Measurements from ENCODE around the gene GRID2. TPM values are rescaled to one million over a fixed set of nuclear protein-coding genes. Genes with fewer than 3 reads are reported as not detected.

The GRID2 gene
- total and polyA plus RNA-seq, 2 of the 4 experiments (the other 2 are of a cell fraction) = under 0.01 TPM; not detected in 1

DNA sequence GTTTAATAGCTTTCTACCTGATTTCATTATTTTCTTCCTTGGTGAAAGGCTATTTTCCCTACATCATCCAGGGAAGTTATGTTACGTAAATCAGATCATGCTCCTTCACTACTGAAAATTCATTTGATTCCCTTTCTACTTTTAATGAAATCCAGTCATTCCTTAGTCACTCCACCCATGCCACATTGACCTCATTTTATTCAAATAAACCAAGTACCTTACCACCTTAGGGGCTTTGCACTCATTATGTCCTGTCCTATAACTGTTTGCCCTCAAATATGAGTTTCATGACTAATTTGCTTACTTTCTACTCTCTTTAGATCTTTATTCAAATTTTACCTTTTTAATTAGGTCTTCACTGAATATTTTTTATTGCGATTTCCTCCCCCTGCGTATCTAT is 374.0 kb downstream of the GRID2 start:
- Histone ChIP-seq H2AK9ac (replicated peaks; ENCODE audit: low read depth, low read length, poor library complexity) (no peak overlapping the region), H3K4ac (ENCODE audit: low read depth, low read length) (no peak overlapping the region), H3K9me1 (ENCODE audit: insufficient read depth, low read length) (no peaks in the 10 kb centered on the region), H3K4me2 (ENCODE audit: low read depth, low read length) (no peak overlapping the region), H3K56ac (ENCODE audit: extremely low read depth, insufficient read depth, low read length) (no peak overlapping the region), H3K14ac (replicated peaks; ENCODE audit: low read depth, low read length) (no peak overlapping the region), H2BK5ac (ENCODE audit: low read depth, low read length, poor library complexity, severe bottlenecking) (no peak overlapping the region), H2BK15ac (ENCODE audit: low read depth, low read length) (no peak overlapping the region), H3K79me1 (ENCODE audit: low read depth in 1 of 2, low read length in 2 of 2) (no peaks in the 10 kb centered on the region), H3K4me3 (ENCODE audit: insufficient read depth, low read depth, low read length) (no peak overlapping the region), H3K27ac (ENCODE audit: insufficient read depth, low read length) (no peak overlapping the region), H3K23ac (ENCODE audit: low read depth, low read length) (no peak overlapping the region), H3K4me1 (ENCODE audit: control insufficient read depth, insufficient read depth, low read length) (no peaks in the 10 kb centered on the region), H3K18ac (ENCODE audit: low read depth, low read length) (no peak overlapping the region), H2AFZ (replicated peaks; ENCODE audit: low read length, poor library complexity) (no peak overlapping the region), H4K20me1 (ENCODE audit: insufficient read depth, low read length) (no peaks in the 10 kb centered on the region), H2BK20ac (ENCODE audit: low read depth, low read length) (no peak overlapping the region), H3K27me3 (ENCODE audit: control insufficient read depth, insufficient read depth, low read length) (no peaks in the 10 kb centered on the region), H4K91ac (ENCODE audit: insufficient read depth, low read depth, low read length) (no peak overlapping the region), H3K9ac (ENCODE audit: low read depth, low read length) (no peak overlapping the region), H4K8ac (ENCODE audit: low read depth in 2 of 2, low read length in 2 of 2) (no peak overlapping the region), H3K36me3 (ENCODE audit: control insufficient read depth, insufficient read depth, low read length) (no peaks in the 10 kb centered on the region), H3K9me3 (ENCODE audit: control insufficient read depth, insufficient read depth, low read length) (no peaks in the 10 kb centered on the region), H2AK5ac (ENCODE audit: low read depth, low read length) (no peak overlapping the region), H2BK120ac (ENCODE audit: low read depth, low read length) (no peak overlapping the region), H4K5ac (ENCODE audit: low read depth, low read length) (no peak overlapping the region)
- intact Hi-C loops (cut with micrococcal nuclease) = no loop called here
- WGBS, 2 experiments (ENCODE audit: extremely low coverage in 2 of 2, insufficient read length in 1 of 2) = no CpG with 5 or more reads among the region's 3 CpGs
- ATAC-seq (ENCODE audit: low read depth) (no peak), DNase-seq (no peak)
- POLR2A ChIA-PET (ENCODE audit: unreplicated experiment) = no interaction called here
- CTCF ChIA-PET = no interaction called here
- in situ Hi-C loops (cut with MboI; ENCODE audit: low sequenced_read_pairs) = no loop called here
- dilution Hi-C loops (cut with HindIII; ENCODE audit: low sequenced_read_pairs, unreplicated experiment) = no loop called here
- no TSS peak for BruUV-seq (replicated peaks)
- TF ChIP-seq RCOR1 (IDR thresholded peaks at IDR 0.05; ENCODE audit: insufficient replicate concordance, low read length) = no peak
- TF ChIP-seq NFE2L2 (IDR thresholded peaks at IDR 0.05; ENCODE audit: low read depth, low read length) = no peak
- TF ChIP-seq, protein P1, sequence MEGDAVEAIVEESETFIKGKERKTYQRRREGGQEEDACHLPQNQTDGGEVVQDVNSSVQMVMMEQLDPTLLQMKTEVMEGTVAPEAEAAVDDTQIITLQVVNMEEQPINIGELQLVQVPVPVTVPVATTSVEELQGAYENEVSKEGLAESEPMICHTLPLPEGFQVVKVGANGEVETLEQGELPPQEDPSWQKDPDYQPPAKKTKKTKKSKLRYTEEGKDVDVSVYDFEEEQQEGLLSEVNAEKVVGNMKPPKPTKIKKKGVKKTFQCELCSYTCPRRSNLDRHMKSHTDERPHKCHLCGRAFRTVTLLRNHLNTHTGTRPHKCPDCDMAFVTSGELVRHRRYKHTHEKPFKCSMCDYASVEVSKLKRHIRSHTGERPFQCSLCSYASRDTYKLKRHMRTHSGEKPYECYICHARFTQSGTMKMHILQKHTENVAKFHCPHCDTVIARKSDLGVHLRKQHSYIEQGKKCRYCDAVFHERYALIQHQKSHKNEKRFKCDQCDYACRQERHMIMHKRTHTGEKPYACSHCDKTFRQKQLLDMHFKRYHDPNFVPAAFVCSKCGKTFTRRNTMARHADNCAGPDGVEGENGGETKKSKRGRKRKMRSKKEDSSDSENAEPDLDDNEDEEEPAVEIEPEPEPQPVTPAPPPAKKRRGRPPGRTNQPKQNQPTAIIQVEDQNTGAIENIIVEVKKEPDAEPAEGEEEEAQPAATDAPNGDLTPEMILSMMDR (conservative IDR thresholded peaks at IDR 0.05; ENCODE audit: low read depth, low read length) = no peak
- TF ChIP-seq MAFK (IDR thresholded peaks at IDR 0.05; ENCODE audit: low read depth, low read length) = no peak
- TF ChIP-seq MAZ (IDR thresholded peaks at IDR 0.05; ENCODE audit: borderline replicate concordance, low read depth, low read length) = no peak
- no peak for TF ChIP-seq BHLHE40 (IDR thresholded peaks at IDR 0.05; ENCODE audit: low read depth, low read length)
- TF ChIP-seq POLR2A (IDR thresholded peaks at IDR 0.05; ENCODE audit: low read depth, low read length) = no peak
- no peak for TF ChIP-seq RAD21 (IDR thresholded peaks at IDR 0.05; ENCODE audit: low read length)
- no peak for TF ChIP-seq MXI1 (IDR thresholded peaks at IDR 0.05; ENCODE audit: borderline replicate concordance, low read depth, low read length)
- TF ChIP-seq FOS (IDR thresholded peaks at IDR 0.05; ENCODE audit: low read depth, low read length) = no peak
- TF ChIP-seq SMC3 (IDR thresholded peaks at IDR 0.05; ENCODE audit: low read depth, low read length) = no peak
- TF ChIP-seq, protein P2, sequence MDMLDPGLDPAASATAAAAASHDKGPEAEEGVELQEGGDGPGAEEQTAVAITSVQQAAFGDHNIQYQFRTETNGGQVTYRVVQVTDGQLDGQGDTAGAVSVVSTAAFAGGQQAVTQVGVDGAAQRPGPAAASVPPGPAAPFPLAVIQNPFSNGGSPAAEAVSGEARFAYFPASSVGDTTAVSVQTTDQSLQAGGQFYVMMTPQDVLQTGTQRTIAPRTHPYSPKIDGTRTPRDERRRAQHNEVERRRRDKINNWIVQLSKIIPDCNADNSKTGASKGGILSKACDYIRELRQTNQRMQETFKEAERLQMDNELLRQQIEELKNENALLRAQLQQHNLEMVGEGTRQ (IDR thresholded peaks at IDR 0.05; ENCODE audit: low read depth, low read length) = no peak
